Measurements from ENCODE around the gene GNA15.
A peak's percentile ranks its signal among the peaks of the same experiment; 100 is the strongest.
"Not testable (repeated sequence)": the region's sequence is repeated elsewhere in the genome, so short reads cannot be mapped to it uniquely, and the experiment has no call there.

Gene GNA15

GRCh38 chr19:3187662-3188511 lies 52.1 kb downstream of the GNA15 start:
- Mint-ChIP-seq H3K4me3 (peak overlapping the region; percentile 94), H3K9me3 (no peaks in the 10 kb centered on the region), H3K27ac (no peak overlapping the region), H3K4me1 (peaks cover 21% of the 10 kb centered on the region), H3K36me3 (ENCODE audit: low read depth) (no peaks in the 10 kb centered on the region), H3K27me3 (ENCODE audit: low read depth, poor library complexity) (peaks cover 5% of the 10 kb centered on the region)
- TF ChIP-seq CTCF (IDR thresholded peaks at IDR 0.05) = no peak
- DNase-seq = no peak

- peak overlapping the region; percentile 69 for H3K4me3 Mint-ChIP-seq
- peaks cover 5% of the 10 kb centered on the region for H3K27me3 Mint-ChIP-seq (ENCODE audit: low read depth, poor library complexity)
- peaks cover 4% of the 10 kb centered on the region for H3K36me3 Mint-ChIP-seq (ENCODE audit: low read depth)
- no peaks in the 10 kb centered on the region for H3K9me3 Mint-ChIP-seq
- TF ChIP-seq CTCF (IDR thresholded peaks at IDR 0.05) = no peak
- DNase-seq = no peak
- H3K27ac Mint-ChIP-seq = no peak overlapping the region
- H3K4me1 Mint-ChIP-seq = peaks cover 21% of the 10 kb centered on the region
Measured at GRCh38 chr19:3188627-3189596, 53.1 kb downstream of the GNA15 start.

GRCh38 chr19:3189702-3190469 lies 54.1 kb downstream of the GNA15 start:
- Mint-ChIP-seq H3K27ac (no peak overlapping the region), H3K9me3 (no peaks in the 10 kb centered on the region), H3K27me3 (ENCODE audit: low read depth, poor library complexity) (peaks cover 4% of the 10 kb centered on the region), H3K4me1 (peaks cover 21% of the 10 kb centered on the region), H3K36me3 (ENCODE audit: low read depth) (peaks cover 14% of the 10 kb centered on the region), H3K4me3 (no peak overlapping the region)
- DNase-seq = no peak
- TF ChIP-seq CTCF (IDR thresholded peaks at IDR 0.05) = no peak

GRCh38 chr19:3190470-3190770 lies 54.6 kb downstream of the GNA15 start:
- Mint-ChIP-seq H3K4me1 (peaks cover 21% of the 10 kb centered on the region), H3K27ac (no peak overlapping the region), H3K36me3 (ENCODE audit: low read depth) (peaks cover 14% of the 10 kb centered on the region), H3K9me3 (no peaks in the 10 kb centered on the region), H3K4me3 (no peak overlapping the region), H3K27me3 (ENCODE audit: low read depth, poor library complexity) (no peaks in the 10 kb centered on the region)
- no peak for TF ChIP-seq CTCF (IDR thresholded peaks at IDR 0.05)
- no peak for DNase-seq

GRCh38 chr19:3190921-3191805 lies 55.3 kb downstream of the GNA15 start:
- no peaks in the 10 kb centered on the region for H3K9me3 Mint-ChIP-seq
- peak overlapping the region; percentile 96 for H3K27ac Mint-ChIP-seq
- H3K27me3 Mint-ChIP-seq (ENCODE audit: low read depth, poor library complexity) = no peaks in the 10 kb centered on the region
- H3K4me3 Mint-ChIP-seq = no peak overlapping the region
- H3K36me3 Mint-ChIP-seq (ENCODE audit: low read depth) = peaks cover 14% of the 10 kb centered on the region
- no peak for DNase-seq
- H3K4me1 Mint-ChIP-seq = peaks cover 21% of the 10 kb centered on the region
- TF ChIP-seq CTCF (IDR thresholded peaks at IDR 0.05) = no peak

- not testable (repeated sequence) for H3K27me3 Mint-ChIP-seq (ENCODE audit: low read depth, poor library complexity); H3K9me3 Mint-ChIP-seq; DNase-seq; H3K27ac Mint-ChIP-seq; H3K4me3 Mint-ChIP-seq
- Mint-ChIP-seq H3K36me3 (ENCODE audit: low read depth) (peaks cover 14% of the 10 kb centered on the region), H3K4me1 (peaks cover 17% of the 10 kb centered on the region)
Measured at GRCh38 chr19:3191806-3192104, 55.9 kb downstream of the GNA15 start.

Measured in nephron progenitor cell (in vitro differentiated cells).